HepG2 (cell line): ENCODE measurements around the gene TNFRSF18. TPM values are rescaled to one million over a fixed set of nuclear protein-coding genes. Genes with fewer than 3 reads are reported as not detected.
A peak's percentile ranks its signal among the peaks of the same experiment; 100 is the strongest.

Experiments used
- ATAC-seq: fragments of 200-7000 bp; cut with Tn5 transposase; 3 replicates; pipeline ENCODE4 v1.9.1; 2020; ENCODE audit warnings: mild to moderate bottlenecking, moderate library complexity
- BruUV-seq: library from RNA; stranded (reverse); fragments of 400-500 nt; replicated peaks from 2 replicates; lab custom pipeline; 2021; lab: Mats Ljungman, UMichigan
- CTCF ChIA-PET: fragments of 300-600 bp; formaldehyde crosslinking; extraction: SDS; loops from one replicate; lab custom pipeline; 2021; ENCODE audit warnings: low total read pairs, inconsistent platforms, low intra/inter-chr PET ratio; lab: Yijun Ruan, JAX
- POLR2A ChIA-PET: fragments of 350-600 bp; sonication (Branson Sonifier 250); formaldehyde crosslinking; loops from one replicate; lab custom pipeline; 2020; ENCODE audit warnings: antibody characterized with exemption, inconsistent platforms; lab: Yijun Ruan, JAX
- DNase-seq: peaks from one replicate; pipeline ENCODE4 v3.0.0-alpha.2; 2015; ENCODE audit warnings: low spot score
- FAIRE-seq: peaks from 3 replicates; lab custom pipeline; 2011; peaks lifted over from hg19 to GRCh38; lab: Jason Lieb, UNC
- H2AFZ ChIP-seq: one replicate; pipeline ENCODE4 v1.6.1; 2011; ENCODE audit warnings: low read length, inconsistent platforms
- H3K27ac ChIP-seq: fragments of 300-600 bp; 3 replicates; pipeline ENCODE4 v1.8.0; 2011; ENCODE audit warnings: mixed run types, mild to moderate bottlenecking, mixed read lengths, low read length, inconsistent platforms; ENCODE audit not compliant: insufficient read depth; ENCODE audit errors: extremely low read length
- H3K27me3 ChIP-seq, 2 experiments: fragments of 200-600 bp in 1 of 2; 2 replicates in 1 of 2; 3 replicates in 1 of 2; pipeline versions ENCODE4 v1.6.0 to v1.8.0; 2011; ENCODE audit warnings: low read length in 2 of 2, mild to moderate bottlenecking in 2 of 2, moderate library complexity in 2 of 2, inconsistent platforms in 1 of 2; ENCODE audit not compliant: insufficient read depth in 2 of 2, control insufficient read depth in 1 of 2
- H3K36me3 ChIP-seq, 2 experiments: fragments of 200-600 bp in 1 of 2; replicated peaks in 1 of 2; 2 replicates in 1 of 2; 3 replicates in 1 of 2; pipeline versions ENCODE4 v1.5.1 to v1.8.0; 2011; ENCODE audit warnings: low read length in 2 of 2, inconsistent platforms in 1 of 2; ENCODE audit not compliant: insufficient read depth in 2 of 2, control insufficient read depth in 1 of 2
- H3K4me1 ChIP-seq: 2 replicates; pipeline ENCODE4 v1.5.1; 2012; ENCODE audit warnings: low read length, inconsistent platforms; ENCODE audit not compliant: insufficient read depth
- H3K4me2 ChIP-seq: 2 replicates; pipeline ENCODE4 v1.6.0; 2011; ENCODE audit warnings: low read depth, low read length, inconsistent platforms
- H3K4me3 ChIP-seq, 3 experiments: fragments of 200-600 bp in 1 of 3; sonication (generic), shearing (Covaris generic) in 1 of 3; replicated peaks in 1 of 3; 2 replicates each; pipeline ENCODE4 v1.5.1; 2011 to 2016; ENCODE audit warnings: low read length in 3 of 3, inconsistent platforms in 2 of 3, low read depth in 2 of 3, mild to moderate bottlenecking in 2 of 3, control low read depth in 1 of 3, mixed read lengths in 1 of 3; ENCODE audit not compliant: insufficient read depth in 1 of 3
- H3K79me2 ChIP-seq: one replicate; pipeline ENCODE4 v1.6.1; 2011; ENCODE audit warnings: low read length, inconsistent platforms; ENCODE audit not compliant: insufficient read depth
- H3K9ac ChIP-seq: 2 replicates; pipeline ENCODE4 v1.6.0; 2011; ENCODE audit warnings: mild to moderate bottlenecking, low read depth, low read length, inconsistent platforms; ENCODE audit not compliant: insufficient read depth
- H3K9me3 ChIP-seq: 2 replicates; pipeline ENCODE4 v1.5.1; 2012; ENCODE audit warnings: mild to moderate bottlenecking, low read length
- H4K20me1 ChIP-seq: 2 replicates; pipeline ENCODE4 v1.6.0; 2011; ENCODE audit warnings: inconsistent platforms, mild to moderate bottlenecking, low read length, moderate library complexity; ENCODE audit not compliant: insufficient read depth
- CEBPB ChIP-seq: IDR thresholded peaks from 2 replicates; pipeline ENCODE4 v1.6.1; 2011; ENCODE audit warnings: low read depth, low read length, improper control_type of control experiment, borderline replicate concordance
- KDM2A ChIP-seq: sonication (generic); formaldehyde crosslinking; IDR thresholded peaks from 2 replicates; pipeline ENCODE4 v1.4.0; 2020; ENCODE audit warnings: low read depth, missing genetic modification reagents, borderline replicate concordance
- TFDP1 ChIP-seq: IDR thresholded peaks from 2 replicates; pipeline ENCODE4 v1.6.1; 2016; ENCODE audit warnings: missing compliant biosample characterization, missing genetic modification reagents, borderline replicate concordance
- ZKSCAN1 ChIP-seq: fragments of 150-350 bp; IDR thresholded peaks from 2 replicates; pipeline ENCODE4 v1.6.1; 2014; ENCODE audit warnings: low read length
- ZNF317 ChIP-seq: sonication (generic); formaldehyde crosslinking; IDR thresholded peaks from 2 replicates; pipeline ENCODE4 v1.5.0; 2020; ENCODE audit warnings: mild to moderate bottlenecking, missing genetic modification reagents
- ZNF318 ChIP-seq: sonication (generic); formaldehyde crosslinking; IDR thresholded peaks from 2 replicates; pipeline ENCODE4 v1.4.0; 2020; ENCODE audit warnings: mild to moderate bottlenecking, missing genetic modification reagents
- ZNF367 ChIP-seq: sonication (generic); formaldehyde crosslinking; IDR thresholded peaks from 2 replicates; pipeline ENCODE4 v1.4.0; 2020; ENCODE audit warnings: missing genetic modification reagents, borderline replicate concordance
- ZNF7 ChIP-seq: IDR thresholded peaks from 2 replicates; pipeline ENCODE4 v1.6.1; 2016; ENCODE audit warnings: missing biosample characterization, missing genetic modification reagents
- WGBS: methylation state at CpG from one replicate; pipeline ENCODE4 v1.1.6; 2017; ENCODE audit warnings: low lambda C conversion rate; 5-methylcytosine and 5-hydroxymethylcytosine counted together
- in situ Hi-C: cut with HindIII; loops from 2 replicates; pipeline ENCODE4 v1.10.0; 2017; ENCODE audit warnings: low pct_unique_long_range_greater_than_20kb; ENCODE audit not compliant: extremely low pct_ligation_motif_present
- intact Hi-C: fragments of 100-400 bp; cut with micrococcal nuclease; formaldehyde crosslinking; loops from one replicate; pipeline ENCODE4 v1.10.0; 2022; ENCODE audit not compliant: unreplicated experiment
- polyA plus RNA-seq, 8 experiments: library from polyadenylated mRNA; depleted of rRNA in 3 of 8; stranded (reverse) in 7 of 8; unstranded in 1 of 8; fragments of >200 nt; fragmentation: Illumina TruSeq in 4 of 8; extraction: Trizol in 4 of 8; gene quantifications; 2 replicates each; pipeline versions ENCODE4 v1.2.1 to v1.2.3, GENCODE V29; 2011 to 2016; ENCODE audit warnings: low read depth in 4 of 8, missing spikeins in 1 of 8, mixed read lengths in 1 of 8; ENCODE audit not compliant: insufficient read depth in 1 of 8
- total RNA-seq, 5 experiments: library from RNA; depleted of rRNA; stranded (reverse); fragments of >200 nt; fragmentation: Illumina TruSeq; extraction: Trizol; gene quantifications; 2 replicates each; pipeline ENCODE4 v1.2.3, GENCODE V29; 2016; ENCODE audit warnings: low read depth in 1 of 5
- TF ChIP-seq, protein P1 (sequence below): sonication (generic); formaldehyde crosslinking; IDR thresholded peaks from 2 replicates; pipeline ENCODE4 v1.5.1; 2020; ENCODE audit warnings: mild to moderate bottlenecking, missing genetic modification reagents, moderate library complexity

TNFRSF18 gene
- total and polyA plus RNA-seq, 2 of the 13 experiments (the other 11 are each of a cell fraction or from before 2014, with no cell fraction given): not detected

DNA sequence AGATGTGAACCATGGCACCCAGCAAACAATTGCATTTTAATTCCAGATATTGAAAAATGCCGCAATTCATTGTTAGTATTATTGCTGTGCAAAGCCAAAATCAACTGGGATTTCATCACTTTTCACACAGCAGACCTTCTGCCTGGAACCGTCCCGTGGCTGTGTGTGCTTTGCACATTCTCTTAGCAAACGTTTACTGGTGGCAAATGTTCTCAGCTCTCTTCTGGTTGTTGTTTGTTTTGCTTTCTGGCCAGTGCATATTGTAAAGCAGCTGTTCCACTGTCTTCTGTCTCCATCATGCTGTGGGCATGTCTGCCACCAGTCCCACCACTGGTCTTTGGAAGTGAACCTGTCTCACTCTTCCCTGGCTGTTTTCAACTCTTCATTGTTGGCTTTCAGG, 52.5 kb downstream of the TNFRSF18 start:
- POLR2A ChIA-PET: interaction anchor here (1.5 to 3.4 kb wide), 2 partner anchors 12 to 26 kb away, joined by 5 to 14 read pairs; no protein-coding TSS in a partner anchor
- H3K9ac ChIP-seq: no peak overlapping the region
- no peaks in the 10 kb centered on the region for H3K9me3 ChIP-seq
- no peaks in the 10 kb centered on the region for H3K79me2 ChIP-seq
- CTCF ChIA-PET: no interaction called here
- H3K27ac ChIP-seq: no peak overlapping the region
- H4K20me1 ChIP-seq: no peaks in the 10 kb centered on the region; the same call in 1 of the 2 replicates
- H3K27me3 ChIP-seq: no peaks in the 10 kb centered on the region
- no peaks in the 10 kb centered on the region; a peak in 1 of 5 replicates for H3K36me3 ChIP-seq
- TF ChIP-seq TFDP1 (CRISPR knock-in tag) (no peak), CEBPB (peak; percentile 42; the same call in 1 of the 2 replicates), ZKSCAN1 (no peak), ZNF7 (CRISPR knock-in tag) (peak; percentile 82), ZNF317 (peak; percentile 97), ZNF367 (CRISPR knock-in tag) (no peak), KDM2A (0 out of 2 replicates have a peak, but pooled peaks have one; percentile 25), ZNF318 (CRISPR knock-in tag) (no peak)
- TF ChIP-seq, protein P1, sequence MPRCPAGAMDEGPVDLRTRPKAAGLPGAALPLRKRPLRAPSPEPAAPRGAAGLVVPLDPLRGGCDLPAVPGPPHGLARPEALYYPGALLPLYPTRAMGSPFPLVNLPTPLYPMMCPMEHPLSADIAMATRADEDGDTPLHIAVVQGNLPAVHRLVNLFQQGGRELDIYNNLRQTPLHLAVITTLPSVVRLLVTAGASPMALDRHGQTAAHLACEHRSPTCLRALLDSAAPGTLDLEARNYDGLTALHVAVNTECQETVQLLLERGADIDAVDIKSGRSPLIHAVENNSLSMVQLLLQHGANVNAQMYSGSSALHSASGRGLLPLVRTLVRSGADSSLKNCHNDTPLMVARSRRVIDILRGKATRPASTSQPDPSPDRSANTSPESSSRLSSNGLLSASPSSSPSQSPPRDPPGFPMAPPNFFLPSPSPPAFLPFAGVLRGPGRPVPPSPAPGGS (CRISPR knock-in tag): no peak
- H2AFZ ChIP-seq: no peak overlapping the region
- in situ Hi-C loops (no loop called here), intact Hi-C loops (no loop called here)
- FAIRE-seq (peak; percentile 26), DNase-seq (peak; percentile 43), ATAC-seq (no peak; the same call in 2 of the 3 replicates)
- H3K4me1 ChIP-seq: peaks cover 34% of the 10 kb centered on the region
- H3K4me3 ChIP-seq: no peak overlapping the region
- WGBS: 24% methylated on average over 4 of the region's 4 CpGs
- H3K4me2 ChIP-seq: no peak overlapping the region
- BruUV-seq: no TSS peak
